Measurements from ENCODE around the gene RNF5. TPM values are rescaled to one million over a fixed set of nuclear protein-coding genes. Genes with fewer than 3 reads are reported as not detected.

The RNF5 gene
- total and polyA plus RNA-seq, 4 donors, result 45.2 to 94.4 (median 61.5) TPM

DNA sequence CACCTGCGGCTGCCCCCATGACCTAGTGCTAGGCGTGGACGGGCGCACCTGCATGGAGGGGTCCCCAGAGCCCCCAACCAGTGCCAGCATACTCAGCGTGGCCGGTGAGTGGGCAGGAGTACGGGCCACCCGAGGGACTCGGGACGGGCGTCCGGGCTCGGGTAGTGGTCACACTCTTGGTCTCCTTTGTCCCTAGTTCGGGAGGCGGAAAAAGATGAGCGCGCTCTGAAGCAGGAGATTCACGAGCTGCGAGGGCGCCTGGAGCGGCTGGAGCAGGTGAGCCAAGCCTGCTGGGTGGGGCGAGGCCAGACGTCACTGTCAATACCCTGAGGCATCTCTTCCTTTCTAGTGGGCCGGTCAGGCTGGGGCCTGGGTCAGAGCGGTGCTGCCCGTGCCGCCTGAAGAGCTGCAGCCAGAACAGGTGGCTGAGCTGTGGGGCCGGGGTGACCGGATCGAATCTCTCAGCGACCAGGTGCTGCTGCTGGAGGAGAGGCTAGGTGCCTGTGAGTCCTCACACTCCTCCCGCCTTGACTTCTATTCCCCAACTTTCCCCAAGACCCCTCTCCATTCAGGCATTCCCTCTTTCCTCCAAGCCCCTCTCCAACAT lies 10.9 kb upstream of the RNF5 start:
- Histone ChIP-seq H3K4me1 (ENCODE audit: control insufficient read depth in 5 of 5, insufficient read depth in 5 of 5, low read length in 5 of 5) (peaks cover 0 to 1% (median 0%) of the 10 kb centered on the region in 5 donors), H3K4me3 (no peak overlapping the region), H3K27ac (ENCODE audit: low read depth in 1 of 2, low read length in 1 of 2) (no peak overlapping the region), H3K36me3 (ENCODE audit: control insufficient read depth in 4 of 4, insufficient read depth in 4 of 4, low read length in 4 of 4) (peaks cover 3 to 33% (median 21%) of the 10 kb centered on the region in 4 donors), H3K9me3 (ENCODE audit: control insufficient read depth in 4 of 4, insufficient read depth in 3 of 4, low read length in 3 of 4) (no peaks in the 10 kb centered on the region), H3K27me3 (ENCODE audit: control insufficient read depth in 3 of 3, insufficient read depth in 3 of 3, low read length in 2 of 3) (peaks cover 0 to 4% (median 0%) of the 10 kb centered on the region in 3 donors), H3K9ac (ENCODE audit: insufficient read depth in 1 of 2, low read length in 2 of 2) (no peak overlapping the region)
- DNase-seq (no peak), ATAC-seq (ENCODE audit: insufficient read depth, low FRiP score) (no peak)
- TF ChIP-seq, protein P1, sequence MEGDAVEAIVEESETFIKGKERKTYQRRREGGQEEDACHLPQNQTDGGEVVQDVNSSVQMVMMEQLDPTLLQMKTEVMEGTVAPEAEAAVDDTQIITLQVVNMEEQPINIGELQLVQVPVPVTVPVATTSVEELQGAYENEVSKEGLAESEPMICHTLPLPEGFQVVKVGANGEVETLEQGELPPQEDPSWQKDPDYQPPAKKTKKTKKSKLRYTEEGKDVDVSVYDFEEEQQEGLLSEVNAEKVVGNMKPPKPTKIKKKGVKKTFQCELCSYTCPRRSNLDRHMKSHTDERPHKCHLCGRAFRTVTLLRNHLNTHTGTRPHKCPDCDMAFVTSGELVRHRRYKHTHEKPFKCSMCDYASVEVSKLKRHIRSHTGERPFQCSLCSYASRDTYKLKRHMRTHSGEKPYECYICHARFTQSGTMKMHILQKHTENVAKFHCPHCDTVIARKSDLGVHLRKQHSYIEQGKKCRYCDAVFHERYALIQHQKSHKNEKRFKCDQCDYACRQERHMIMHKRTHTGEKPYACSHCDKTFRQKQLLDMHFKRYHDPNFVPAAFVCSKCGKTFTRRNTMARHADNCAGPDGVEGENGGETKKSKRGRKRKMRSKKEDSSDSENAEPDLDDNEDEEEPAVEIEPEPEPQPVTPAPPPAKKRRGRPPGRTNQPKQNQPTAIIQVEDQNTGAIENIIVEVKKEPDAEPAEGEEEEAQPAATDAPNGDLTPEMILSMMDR (IDR thresholded peaks at IDR 0.05; ENCODE audit: control extremely low read depth, extremely low read depth), result no peak
- WGBS, 2 donors, result 92 to 93% methylated on average over 32 of the region's 32 CpGs

DNA sequence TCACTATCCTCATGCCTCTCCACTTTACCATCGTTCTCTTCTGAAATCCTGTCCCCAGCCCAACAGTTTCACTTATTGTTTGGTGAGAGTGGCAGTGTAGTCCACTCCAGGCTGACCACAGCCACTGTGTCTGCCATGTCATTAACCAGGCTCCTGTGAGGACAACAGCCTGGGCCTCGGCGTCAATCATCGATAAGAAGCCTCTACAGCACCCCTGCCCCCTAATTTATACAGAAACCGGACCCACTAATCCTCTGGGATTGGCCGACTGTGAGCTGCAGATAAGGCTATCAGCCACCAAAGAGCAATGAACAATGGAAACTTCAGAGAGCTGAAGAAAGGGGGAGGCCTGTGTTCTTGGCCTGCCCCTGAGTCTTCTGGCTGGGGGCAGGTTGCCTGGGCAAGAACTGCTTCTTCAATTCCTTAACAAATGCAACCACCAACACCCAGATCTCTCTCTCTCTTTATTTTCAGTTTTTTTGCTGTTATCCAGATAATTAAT lies 10.4 kb upstream of the RNF5 start:
- ATAC-seq (ENCODE audit: insufficient read depth, low FRiP score) (no peak), DNase-seq (no peak)
- Histone ChIP-seq H3K9ac (ENCODE audit: insufficient read depth in 1 of 2, low read length in 2 of 2) (no peak overlapping the region), H3K9me3 (ENCODE audit: control insufficient read depth in 4 of 4, insufficient read depth in 3 of 4, low read length in 3 of 4) (no peaks in the 10 kb centered on the region), H3K4me3 (no peak overlapping the region), H3K4me1 (ENCODE audit: control insufficient read depth in 5 of 5, insufficient read depth in 5 of 5, low read length in 5 of 5) (peaks cover 0 to 1% (median 0%) of the 10 kb centered on the region in 5 donors), H3K27ac (ENCODE audit: low read depth in 1 of 2, low read length in 1 of 2) (no peak overlapping the region), H3K36me3 (ENCODE audit: control insufficient read depth in 4 of 4, insufficient read depth in 4 of 4, low read length in 4 of 4) (peaks cover 3 to 33% (median 21%) of the 10 kb centered on the region in 4 donors), H3K27me3 (ENCODE audit: control insufficient read depth in 3 of 3, insufficient read depth in 3 of 3, low read length in 2 of 3) (peaks cover 0 to 4% (median 0%) of the 10 kb centered on the region in 3 donors)
- WGBS, 2 donors, result 73 to 83% methylated on average over 6 of the region's 6 CpGs
- TF ChIP-seq, protein P1 (IDR thresholded peaks at IDR 0.05; ENCODE audit: control extremely low read depth, extremely low read depth), result no peak

DNA sequence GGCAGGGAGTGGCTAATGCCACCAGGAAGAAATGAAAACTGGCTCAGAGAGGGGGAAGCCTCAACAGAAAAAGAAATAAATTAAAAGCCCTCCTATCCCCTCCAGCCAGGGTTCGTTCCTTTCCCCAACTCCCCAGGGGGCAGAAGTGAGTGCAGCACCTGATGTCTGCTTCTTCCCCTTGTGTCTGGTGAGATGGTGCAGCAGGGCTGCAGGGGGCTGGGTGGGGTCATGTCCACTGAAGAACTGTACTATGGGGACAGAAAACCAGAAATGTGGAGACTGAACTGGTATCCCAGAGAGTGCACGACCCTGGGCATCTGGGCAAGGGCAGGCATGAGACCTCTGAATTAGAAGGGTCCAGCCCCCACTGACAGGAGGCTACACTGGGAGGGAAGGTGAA lies 9.9 kb upstream of the RNF5 start:
- Histone ChIP-seq H3K9ac (ENCODE audit: insufficient read depth in 1 of 2, low read length in 2 of 2) (no peak overlapping the region), H3K36me3 (ENCODE audit: control insufficient read depth in 4 of 4, insufficient read depth in 4 of 4, low read length in 4 of 4) (peaks cover 3 to 33% (median 21%) of the 10 kb centered on the region in 4 donors), H3K27ac (ENCODE audit: low read depth in 1 of 2, low read length in 1 of 2) (no peak overlapping the region), H3K4me3 (no peak overlapping the region), H3K27me3 (ENCODE audit: control insufficient read depth in 3 of 3, insufficient read depth in 3 of 3, low read length in 2 of 3) (peaks cover 0 to 4% (median 0%) of the 10 kb centered on the region in 3 donors), H3K9me3 (ENCODE audit: control insufficient read depth in 4 of 4, insufficient read depth in 3 of 4, low read length in 3 of 4) (no peaks in the 10 kb centered on the region), H3K4me1 (ENCODE audit: control insufficient read depth in 5 of 5, insufficient read depth in 5 of 5, low read length in 5 of 5) (peaks cover 0 to 7% (median 0%) of the 10 kb centered on the region in 5 donors)
- DNase-seq, result no peak
- TF ChIP-seq, protein P1 (IDR thresholded peaks at IDR 0.05; ENCODE audit: control extremely low read depth, extremely low read depth), result no peak
- 87 to 89% methylated on average over 2 of the region's 2 CpGs for WGBS, 2 donors
- no peak for ATAC-seq (ENCODE audit: insufficient read depth, low FRiP score)
